GM06990 (cell line): ENCODE measurements around the gene SNX32.

ENCODE experiments used
- DNase-seq: peaks from one replicate; pipeline ENCODE4 v3.0.0-alpha.2; 2011; ENCODE audit not compliant: insufficient read length; ENCODE audit errors: extremely low read depth
- H3K27me3 ChIP-seq: replicated peaks from 2 replicates; pipeline ENCODE4 v1.6.0; 2011; ENCODE audit warnings: low read length; ENCODE audit not compliant: control insufficient read depth, insufficient read depth
- H3K36me3 ChIP-seq: 2 replicates; pipeline ENCODE4 v1.5.1; 2011; ENCODE audit warnings: low read length; ENCODE audit not compliant: control insufficient read depth, insufficient read depth
- H3K4me3 ChIP-seq: replicated peaks from 2 replicates; pipeline ENCODE4 v1.5.1; 2011; ENCODE audit warnings: low read depth, mild to moderate bottlenecking, control low read depth, low read length
- CTCF ChIP-seq: IDR thresholded peaks from 2 replicates; pipeline ENCODE4 v1.5.1; 2011; ENCODE audit warnings: low read length, control low read depth, mild to moderate bottlenecking, inconsistent platforms; ENCODE audit not compliant: insufficient read depth, poor library complexity, severe bottlenecking

SNX32 gene

DNA sequence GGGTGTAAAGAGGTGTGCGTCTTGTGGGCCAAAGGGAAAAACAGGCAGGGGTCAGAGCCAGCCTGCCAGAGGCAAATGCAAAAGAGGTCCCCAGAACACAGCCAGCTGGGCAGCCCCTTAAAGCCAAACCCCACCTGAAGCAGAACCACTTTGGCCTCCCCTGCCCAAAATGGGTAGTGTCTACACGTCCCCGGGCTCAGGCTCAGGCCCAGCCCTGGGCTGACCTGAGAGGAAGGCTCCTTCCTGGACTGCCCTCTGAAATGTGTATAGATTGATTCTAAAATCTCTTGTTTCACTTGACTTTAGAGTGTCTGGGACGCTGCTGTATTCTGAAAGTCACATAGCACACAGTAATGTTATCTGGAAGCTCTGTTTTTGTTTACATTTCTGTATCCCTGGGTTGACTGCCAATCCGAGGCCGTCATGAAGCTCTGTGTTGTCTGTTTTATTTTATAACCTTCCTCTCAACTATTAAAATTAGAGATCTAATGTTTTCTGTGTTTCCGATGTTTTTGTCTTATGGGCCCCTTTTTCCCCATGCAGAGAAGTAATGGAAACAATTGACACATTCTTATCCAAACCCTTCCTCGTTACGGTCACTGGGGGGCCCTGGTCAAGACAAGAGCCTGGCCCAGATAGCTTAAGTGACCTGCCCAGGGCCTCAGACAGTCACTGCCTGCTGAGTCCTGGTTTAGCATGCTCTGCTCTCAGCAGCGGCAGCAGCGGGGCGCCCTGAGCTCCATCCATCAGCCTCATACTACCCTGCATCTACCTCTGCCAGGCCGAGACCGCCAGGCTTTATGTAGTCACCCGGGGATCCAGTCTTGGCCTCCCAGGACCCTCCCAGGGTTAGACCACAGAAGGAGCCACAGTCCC lies 36.8 kb upstream of the SNX32 start:
- Histone ChIP-seq H3K36me3 (no peaks in the 10 kb centered on the region), H3K4me3 (no peak overlapping the region), H3K27me3 (no peaks in the 10 kb centered on the region; the same call in 1 of the 2 replicates)
- no peak for TF ChIP-seq CTCF
- DNase-seq: no peak

GRCh38 chr11:65797711-65798110 lies 36.1 kb upstream of the SNX32 start:
- no peak for TF ChIP-seq CTCF
- no peaks in the 10 kb centered on the region for H3K36me3 ChIP-seq
- no peak for DNase-seq
- H3K4me3 ChIP-seq: no peak overlapping the region
- H3K27me3 ChIP-seq: no peaks in the 10 kb centered on the region; the same call in 1 of the 2 replicates

DNA sequence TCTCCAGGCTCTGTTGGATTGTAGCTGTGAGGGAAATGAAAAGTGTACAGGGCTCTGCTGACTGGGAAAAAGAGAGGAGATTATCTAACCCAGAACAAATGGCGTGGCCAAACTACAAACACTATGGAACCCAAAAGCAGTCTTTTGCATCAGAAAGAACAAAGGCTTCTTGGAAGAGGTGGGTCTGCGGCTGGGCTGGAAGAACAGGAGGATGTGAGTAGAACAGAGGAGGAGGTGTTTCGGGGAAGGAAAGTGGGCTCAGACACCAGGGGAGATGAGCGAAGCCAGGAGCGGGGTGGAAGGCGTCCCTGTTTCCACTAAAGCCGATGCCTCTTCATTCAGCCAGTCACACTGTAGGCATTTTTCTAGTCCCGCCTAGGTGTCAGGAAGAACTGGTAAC lies 34.9 kb upstream of the SNX32 start:
- no peaks in the 10 kb centered on the region; the same call in 1 of the 2 replicates for H3K27me3 ChIP-seq
- no peak for TF ChIP-seq CTCF
- H3K4me3 ChIP-seq: no peak overlapping the region
- H3K36me3 ChIP-seq: no peaks in the 10 kb centered on the region
- DNase-seq: no peak

DNA sequence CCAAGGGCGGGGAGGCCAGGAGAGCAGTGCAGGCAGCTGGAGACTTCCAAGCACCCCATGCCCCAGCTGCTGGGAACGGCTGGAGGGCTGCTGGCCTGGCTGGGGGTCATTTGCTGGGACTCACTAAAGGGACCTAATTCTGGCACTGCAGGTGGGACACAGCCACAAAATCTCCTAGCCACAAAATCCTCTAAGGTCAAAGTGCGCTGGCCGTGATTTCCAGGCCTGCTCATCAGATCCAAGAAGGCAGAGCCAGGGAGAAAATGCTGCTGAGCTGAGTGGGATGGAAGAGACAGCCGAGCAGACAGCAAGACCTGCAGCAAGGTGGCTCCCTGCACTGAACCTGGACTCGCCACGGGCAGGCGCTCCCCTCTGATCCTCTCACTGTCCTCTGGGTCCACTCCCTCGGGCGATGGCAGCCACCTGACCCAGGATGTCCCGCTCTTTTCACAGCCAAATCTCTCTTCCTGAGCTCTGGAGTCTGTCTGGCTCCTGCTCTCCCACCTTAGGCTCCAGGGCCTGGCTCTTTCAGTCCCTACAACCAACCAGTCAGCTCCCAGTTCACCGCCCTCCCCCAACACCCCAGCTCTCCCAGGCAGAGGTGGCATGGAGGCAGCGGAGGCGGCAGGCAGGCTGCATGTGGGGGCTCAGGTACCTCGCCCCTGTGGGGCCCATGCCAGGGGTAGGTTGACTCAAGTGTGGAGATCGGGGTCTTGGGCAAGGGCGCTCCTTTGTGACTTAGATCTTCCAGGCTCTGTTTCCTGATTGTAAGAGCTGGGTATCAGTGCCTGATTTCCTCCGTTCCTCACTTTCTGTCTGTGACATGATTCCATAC lies 32.4 kb upstream of the SNX32 start:
- no peak for DNase-seq
- H3K4me3 ChIP-seq: no peak overlapping the region
- no peak for TF ChIP-seq CTCF
- no peaks in the 10 kb centered on the region; the same call in 1 of the 2 replicates for H3K27me3 ChIP-seq
- H3K36me3 ChIP-seq: no peaks in the 10 kb centered on the region

- no peak for TF ChIP-seq CTCF
- Histone ChIP-seq H3K27me3 (no peaks in the 10 kb centered on the region; the same call in 1 of the 2 replicates), H3K36me3 (no peaks in the 10 kb centered on the region), H3K4me3 (no peak overlapping the region)
- peak; percentile 52 for DNase-seq
These were observed 30.9 kb upstream of the SNX32 start for GRCh38 chr11:65802841-65803240.
